ENCODE results near the gene SRD5A3. TPM values are rescaled to one million over a fixed set of nuclear protein-coding genes. Genes with fewer than 3 reads are reported as not detected.

SRD5A3 gene
- total and polyA plus RNA-seq, 9 of the 15 experiments (the other 6 are each of a cell fraction or from before 2014, with no cell fraction given) = 2.5 to 37.0 (median 13.3) TPM

GRCh38 chr4:55386840-55387239, 40.8 kb downstream of the SRD5A3 start (continued):
- TF ChIP-seq ZHX1 (conservative IDR thresholded peaks at IDR 0.05; ENCODE audit: low read length) = no peak
- no peak for TF ChIP-seq MCM3 (IDR thresholded peaks at IDR 0.05)
- peak; percentile 55; the same call in 1 of the 2 replicates for TF ChIP-seq HLTF (IDR thresholded peaks at IDR 0.05)
- TF ChIP-seq NR2F6 (CRISPR knock-in tag; IDR thresholded peaks at IDR 0.05) = no peak
- TF ChIP-seq ETV1 (tag; conservative IDR thresholded peaks at IDR 0.05; ENCODE audit: low read depth) = no peak; the same call in 1 of the 2 replicates
- TF ChIP-seq MAX (CRISPR knock-in tag; IDR thresholded peaks at IDR 0.05) = no peak
- no peak for TF ChIP-seq E4F1 (CRISPR knock-in tag; IDR thresholded peaks at IDR 0.05; ENCODE audit: borderline replicate concordance)
- TF ChIP-seq PPARD (CRISPR knock-in tag; IDR thresholded peaks at IDR 0.05) = no peak
- no peak for TF ChIP-seq XRCC3 (IDR thresholded peaks at IDR 0.05)
- peak; percentile 98 for TF ChIP-seq NCOR1 (IDR thresholded peaks at IDR 0.05)
- TF ChIP-seq ZNF79 (CRISPR knock-in tag; IDR thresholded peaks at IDR 0.05; ENCODE audit: low read depth) = no peak
- TF ChIP-seq ZNF184 (CRISPR knock-in tag; IDR thresholded peaks at IDR 0.05) = no peak
- no peak for TF ChIP-seq RNF219 (CRISPR knock-in tag; IDR thresholded peaks at IDR 0.05)
- no peak for TF ChIP-seq HNRNPL (IDR thresholded peaks at IDR 0.05; ENCODE audit: low read depth, low read length)
- peak; percentile 53; the same call in 1 of the 2 replicates for TF ChIP-seq L3MBTL2 (IDR thresholded peaks at IDR 0.05)
- TF ChIP-seq ILK (tag; IDR thresholded peaks at IDR 0.05; ENCODE audit: borderline replicate concordance, low read depth) = 0 out of 2 replicates have a peak, but pooled peaks have one; percentile 44
- TF ChIP-seq NCOA6 (IDR thresholded peaks at IDR 0.05) = no peak
- peak; percentile 88 for TF ChIP-seq NBN (IDR thresholded peaks at IDR 0.05; ENCODE audit: low read depth)
- no peak for TF ChIP-seq ASH1L (IDR thresholded peaks at IDR 0.05; ENCODE audit: borderline replicate concordance, low read depth, partially characterized antibody)
- peak in 1 of 2 experiments; percentile 15; a peak in 1 of 4 replicates for TF ChIP-seq FOXA3 (CRISPR knock-in tag; conservative IDR thresholded peaks at IDR 0.05 in 1 of 2, IDR thresholded peaks at IDR 0.05 in 1 of 2)
- TF ChIP-seq TRIM25 (IDR thresholded peaks at IDR 0.05; ENCODE audit: borderline replicate concordance) = no peak
